Hippocampal formation (tissue), 2 donors: ENCODE measurements around the gene IRX2.

Experiments
- DNase-seq, 2 donors: peaks; one replicate each; lab custom pipeline; 2025; lab: John Stamatoyannopoulos, UW

The IRX2 gene

GRCh38 chr5:2756211-2757152 is 5.0 kb upstream of the IRX2 start:
- DNase-seq: no peak

GRCh38 chr5:2755681-2756171 is 4.2 kb upstream of the IRX2 start:
- DNase-seq: no peak

GRCh38 chr5:2755076-2755680 is 3.7 kb upstream of the IRX2 start:
- DNase-seq: no peak

- no peak for DNase-seq
Measured at GRCh38 chr5:2754581-2755075, 3.2 kb upstream of the IRX2 start.

- DNase-seq: no peak
Measured at GRCh38 chr5:2753452-2754420, 2.3 kb upstream of the IRX2 start.

GRCh38 chr5:2752821-2753439 is 1.5 kb upstream of the IRX2 start:
- DNase-seq: no peak

- no peak for DNase-seq
Measured at GRCh38 chr5:2752059-2752820, 763 bp upstream of the IRX2 start.

- DNase-seq: no peak
Measured at GRCh38 chr5:2750758-2751464, 566 bp downstream of the IRX2 start.

GRCh38 chr5:2750026-2750757 is 1.3 kb downstream of the IRX2 start:
- DNase-seq: no peak

- DNase-seq: no peak
Measured at GRCh38 chr5:2749514-2750025, 1.9 kb downstream of the IRX2 start.

GRCh38 chr5:2748861-2749513 is 2.5 kb downstream of the IRX2 start:
- no peak for DNase-seq

GRCh38 chr5:2748179-2748860 is 3.2 kb downstream of the IRX2 start:
- no peak for DNase-seq

- no peak for DNase-seq
Measured at GRCh38 chr5:2747363-2748162, 3.9 kb downstream of the IRX2 start.

- DNase-seq: no peak
Measured at GRCh38 chr5:2746561-2747032, 4.9 kb downstream of the IRX2 start.

GRCh38 chr5:2744485-2744884 is 7.0 kb downstream of the IRX2 start:
- no peak for DNase-seq

- DNase-seq: no peak
Measured at GRCh38 chr5:2742921-2743679, 8.4 kb downstream of the IRX2 start.
